ENCODE results near the gene STK32C.

STK32C gene

GRCh38 chr10:132175907-132176581 is 131.7 kb downstream of the STK32C start:
- no peak overlapping the region for H3K4me3 ChIP-seq (ENCODE audit: low read length)
- TF ChIP-seq, protein P1, sequence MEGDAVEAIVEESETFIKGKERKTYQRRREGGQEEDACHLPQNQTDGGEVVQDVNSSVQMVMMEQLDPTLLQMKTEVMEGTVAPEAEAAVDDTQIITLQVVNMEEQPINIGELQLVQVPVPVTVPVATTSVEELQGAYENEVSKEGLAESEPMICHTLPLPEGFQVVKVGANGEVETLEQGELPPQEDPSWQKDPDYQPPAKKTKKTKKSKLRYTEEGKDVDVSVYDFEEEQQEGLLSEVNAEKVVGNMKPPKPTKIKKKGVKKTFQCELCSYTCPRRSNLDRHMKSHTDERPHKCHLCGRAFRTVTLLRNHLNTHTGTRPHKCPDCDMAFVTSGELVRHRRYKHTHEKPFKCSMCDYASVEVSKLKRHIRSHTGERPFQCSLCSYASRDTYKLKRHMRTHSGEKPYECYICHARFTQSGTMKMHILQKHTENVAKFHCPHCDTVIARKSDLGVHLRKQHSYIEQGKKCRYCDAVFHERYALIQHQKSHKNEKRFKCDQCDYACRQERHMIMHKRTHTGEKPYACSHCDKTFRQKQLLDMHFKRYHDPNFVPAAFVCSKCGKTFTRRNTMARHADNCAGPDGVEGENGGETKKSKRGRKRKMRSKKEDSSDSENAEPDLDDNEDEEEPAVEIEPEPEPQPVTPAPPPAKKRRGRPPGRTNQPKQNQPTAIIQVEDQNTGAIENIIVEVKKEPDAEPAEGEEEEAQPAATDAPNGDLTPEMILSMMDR (conservative IDR thresholded peaks at IDR 0.05; ENCODE audit: low read depth, low read length), result no peak
- DNase-seq (ENCODE audit: low read depth), result no peak

DNA sequence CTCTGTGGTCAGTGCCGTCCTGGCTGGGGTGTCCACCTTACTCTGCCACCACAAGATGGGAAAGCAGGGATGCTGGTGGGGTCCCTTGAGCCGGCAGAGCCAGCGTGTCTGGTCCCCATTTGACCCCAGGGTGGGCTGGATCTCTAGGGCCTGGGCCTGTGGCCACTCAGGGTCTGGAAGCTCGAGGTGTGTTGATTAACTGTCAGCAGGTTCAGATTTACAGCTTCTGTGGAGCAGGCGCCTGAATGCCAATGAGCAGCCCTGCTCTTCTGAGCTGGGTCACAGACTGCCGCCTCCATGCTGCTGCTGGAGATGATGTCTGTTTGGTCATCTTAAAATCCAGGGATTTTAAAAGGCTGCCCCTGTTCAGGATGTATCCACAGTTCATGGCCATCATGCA is 132.3 kb downstream of the STK32C start:
- H3K4me3 ChIP-seq (ENCODE audit: low read length), result no peak overlapping the region
- TF ChIP-seq, protein P1 (conservative IDR thresholded peaks at IDR 0.05; ENCODE audit: low read depth, low read length), result no peak
- DNase-seq (ENCODE audit: low read depth), result no peak

GRCh38 chr10:132174237-132174636 is 133.5 kb downstream of the STK32C start:
- DNase-seq (ENCODE audit: low read depth), result no peak
- no peak overlapping the region for H3K4me3 ChIP-seq (ENCODE audit: low read length)
- TF ChIP-seq, protein P1 (conservative IDR thresholded peaks at IDR 0.05; ENCODE audit: low read depth, low read length), result no peak

DNA sequence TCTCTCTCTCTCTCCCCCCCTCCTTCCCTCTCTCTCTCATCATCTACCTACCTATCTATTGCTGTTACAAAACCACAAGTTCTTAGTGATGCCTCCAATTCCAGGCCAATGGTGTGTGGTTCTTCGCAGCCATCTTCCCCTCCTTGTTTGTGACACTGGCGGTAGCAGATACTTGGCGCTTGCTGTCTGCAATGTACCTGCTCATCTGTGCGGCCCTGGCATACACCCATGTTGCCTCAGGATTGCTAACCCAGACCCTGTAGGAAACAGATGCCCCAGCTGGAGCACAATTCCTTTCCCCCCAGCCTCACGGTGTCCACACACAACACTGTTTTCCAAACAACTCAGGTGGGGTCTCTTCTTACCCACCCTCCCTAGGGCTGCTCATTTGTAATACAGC is 134.6 kb downstream of the STK32C start:
- TF ChIP-seq, protein P1 (conservative IDR thresholded peaks at IDR 0.05; ENCODE audit: low read depth, low read length), result no peak
- DNase-seq (ENCODE audit: low read depth), result no peak
- no peak overlapping the region for H3K4me3 ChIP-seq (ENCODE audit: low read length)

- DNase-seq (ENCODE audit: low read depth), result no peak
- TF ChIP-seq, protein P1 (conservative IDR thresholded peaks at IDR 0.05; ENCODE audit: low read depth, low read length), result no peak
- no peak overlapping the region for H3K4me3 ChIP-seq (ENCODE audit: low read length)
Observed at GRCh38 chr10:132172091-132173066, 135.4 kb downstream of the STK32C start.

GRCh38 chr10:132170561-132171361 is 137.0 kb downstream of the STK32C start:
- no peak overlapping the region for H3K4me3 ChIP-seq (ENCODE audit: low read length)
- no peak for DNase-seq (ENCODE audit: low read depth)
- TF ChIP-seq, protein P1 (conservative IDR thresholded peaks at IDR 0.05; ENCODE audit: low read depth, low read length), result no peak

Data from retinal pigment epithelial cell (primary cell).